CD4-positive, alpha-beta T cell (primary cell): Measurements from ENCODE around the gene NR2F1-AS1. TPM values are rescaled to one million over a fixed set of nuclear protein-coding genes. Genes with fewer than 3 reads are reported as not detected.
"Not testable (repeated sequence)": the region's sequence is repeated elsewhere in the genome, so short reads cannot be mapped to it uniquely, and the experiment has no call there.

Source experiments
- ATAC-seq: fragments of 200-7000 bp; cut with Tn5 transposase; one replicate; pipeline ENCODE4 v1.10.0; 2022; ENCODE audit warnings: mild to moderate bottlenecking; ENCODE audit not compliant: poor library complexity
- CTCF ChIA-PET: fragments of 350-600 bp; sonication (Branson Sonifier 250); formaldehyde crosslinking; loops from one replicate; lab custom pipeline; 2021; ENCODE audit warnings: antibody characterized with exemption, inconsistent platforms; lab: Charles Lee
- POLR2A ChIA-PET: fragments of 350-600 bp; sonication (Branson Sonifier 250); formaldehyde crosslinking; loops from one replicate; lab custom pipeline; 2021; ENCODE audit warnings: antibody characterized with exemption, inconsistent platforms; lab: Charles Lee
- DNase-seq, 14 experiments: peaks; one replicate each; pipeline ENCODE4 v3.0.0-alpha.2; 2013 to 2020; ENCODE audit warnings: mixed read lengths in 2 of 14
- H3K27ac ChIP-seq, 2 donors: one replicate each; pipeline versions ENCODE4 v1.5.1 to v1.7.0; 2013; ENCODE audit warnings: low read length in 2 of 2, low read depth in 1 of 2, mild to moderate bottlenecking in 1 of 2
- H3K27me3 ChIP-seq, 2 experiments: 1 replicate in 1 of 2; 2 replicates in 1 of 2; pipeline versions ENCODE4 v1.6.1 to v1.7.0; 2013; ENCODE audit warnings: low read length in 2 of 2, control low read depth in 1 of 2, mild to moderate bottlenecking in 1 of 2, moderate library complexity in 1 of 2; ENCODE audit not compliant: insufficient read depth in 2 of 2, control insufficient read depth in 1 of 2
- H3K36me3 ChIP-seq: one replicate; pipeline ENCODE4 v1.6.1; 2013; ENCODE audit warnings: low read length, control low read depth; ENCODE audit not compliant: insufficient read depth
- H3K4me1 ChIP-seq: one replicate; pipeline ENCODE4 v1.6.1; 2013; ENCODE audit warnings: low read length, control low read depth; ENCODE audit not compliant: insufficient read depth
- H3K4me3 ChIP-seq: one replicate; pipeline ENCODE4 v1.5.1; 2013; ENCODE audit warnings: mild to moderate bottlenecking, low read length, moderate library complexity
- H3K9me3 ChIP-seq, 2 experiments: 1 replicate in 1 of 2; 2 replicates in 1 of 2; pipeline versions ENCODE4 v1.6.1 to v1.7.0; 2013; ENCODE audit warnings: low read length in 2 of 2, mild to moderate bottlenecking in 2 of 2, control low read depth in 1 of 2, moderate library complexity in 1 of 2; ENCODE audit not compliant: control insufficient read depth in 1 of 2, insufficient read depth in 1 of 2
- H3K27ac Mint-ChIP-seq: one replicate; pipeline ENCODE4 v1.8.0; 2020; ENCODE audit warnings: mixed read lengths
- H3K27me3 Mint-ChIP-seq: one replicate; pipeline ENCODE4 v1.8.0; 2021; ENCODE audit warnings: mixed read lengths
- H3K36me3 Mint-ChIP-seq: one replicate; pipeline ENCODE4 v1.8.0; 2021; ENCODE audit warnings: low read depth, mixed read lengths
- H3K4me1 Mint-ChIP-seq: one replicate; pipeline ENCODE4 v1.8.0; 2021; ENCODE audit warnings: low read depth, mixed read lengths
- H3K4me3 Mint-ChIP-seq: one replicate; pipeline ENCODE4 v1.8.0; 2020; ENCODE audit warnings: mild to moderate bottlenecking, mixed read lengths
- H3K9me3 Mint-ChIP-seq: one replicate; pipeline ENCODE4 v1.8.0; 2020; ENCODE audit warnings: mixed read lengths
- intact Hi-C, 2 experiments: fragments of 100-400 bp; cut with DNase I in 1 of 2; cut with micrococcal nuclease in 1 of 2; formaldehyde crosslinking; loops; one replicate each; pipeline versions ENCODE4 v1.15.1 to v1.9.0; 2023 to 2025; cut with DNase I, micrococcal nuclease
- total RNA-seq, 174 experiments: library from RNA in 2 of 174; stranded (reverse) in 2 of 174; gene quantifications; one replicate each; pipeline ENCODE4 v1.2.3 and lab custom pipeline; 2021 to 2026
- TF ChIP-seq, protein P1 (sequence below): fragments of 200-600 bp; IDR thresholded peaks from one replicate; pipeline ENCODE4 v1.8.0; 2022; ENCODE audit warnings: antibody characterized with exemption, mild to moderate bottlenecking

NR2F1-AS1 gene
- total RNA-seq, 2 experiments from 2014 or later, result not detected

DNA sequence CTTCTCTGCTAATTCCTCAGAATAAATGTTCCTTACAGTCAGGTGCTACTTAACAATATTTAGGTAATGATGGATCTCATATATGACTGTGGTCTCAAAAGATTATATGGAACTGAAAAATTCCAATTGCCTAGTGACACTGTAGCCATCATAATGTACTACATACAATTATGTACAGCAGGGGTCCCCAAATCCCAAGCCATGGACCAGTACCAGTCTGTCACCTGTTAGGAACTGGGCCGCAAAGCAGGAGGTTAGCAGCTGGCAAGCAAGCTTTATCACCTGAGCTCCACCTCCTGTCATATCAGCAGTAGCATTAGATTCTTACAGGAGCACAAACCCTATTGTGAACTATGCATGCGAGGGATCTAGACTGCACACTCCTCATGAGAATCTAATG, 69.6 kb downstream of the NR2F1-AS1 start:
- no peaks in the 10 kb centered on the region for H3K36me3 Mint-ChIP-seq
- no peak for DNase-seq
- no peak overlapping the region for H3K27ac ChIP-seq

DNA sequence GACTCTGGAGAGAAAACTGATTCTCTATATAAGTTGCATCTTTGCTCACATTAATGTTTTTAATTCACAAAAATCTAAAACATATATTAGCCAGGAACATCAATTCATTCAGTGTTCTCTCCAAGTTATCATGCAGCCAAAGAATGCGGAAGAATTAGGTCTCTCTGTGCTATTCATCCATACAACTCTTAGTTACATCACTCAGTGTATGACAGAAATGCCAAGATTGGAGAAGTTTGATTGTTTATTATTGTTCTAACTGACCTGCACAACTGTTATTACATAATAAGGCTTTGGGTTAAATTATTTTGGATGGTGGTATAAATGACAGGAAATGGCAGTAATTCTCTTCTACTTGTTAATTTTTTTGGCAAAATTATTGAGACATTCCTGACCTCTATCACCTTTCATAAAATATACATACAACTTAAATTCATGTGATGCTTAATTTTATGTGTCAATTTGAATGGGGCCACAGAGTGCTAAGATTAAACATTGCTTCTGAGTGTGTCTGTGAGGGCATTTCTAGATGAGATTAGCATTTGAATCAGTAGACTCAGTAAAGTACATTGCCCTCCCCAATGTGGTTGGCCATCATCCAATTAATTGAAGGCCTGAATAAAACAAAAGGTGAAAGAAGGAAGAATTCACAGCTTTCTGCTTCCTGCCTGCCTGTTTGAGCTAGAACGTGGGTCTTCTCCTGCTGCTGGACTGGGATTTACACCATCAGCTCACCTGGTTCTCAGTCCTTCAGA, 70.2 kb downstream of the NR2F1-AS1 start:
- POLR2A ChIA-PET, result no interaction called here

More for the DNA sequence above, 69.6 kb downstream of the NR2F1-AS1 start:
- Mint-ChIP-seq H3K4me3 (no peak overlapping the region), H3K27me3 (peaks cover 24% of the 10 kb centered on the region), H3K27ac (no peak overlapping the region), H3K4me1 (no peaks in the 10 kb centered on the region), H3K9me3 (no peaks in the 10 kb centered on the region)
- intact Hi-C loops, result no loop called here
- CTCF ChIA-PET, result no interaction called here
- no peaks in the 10 kb centered on the region for H3K27me3 ChIP-seq
- H3K36me3 ChIP-seq, result no peaks in the 10 kb centered on the region
- POLR2A ChIA-PET, result no interaction called here
- H3K4me1 ChIP-seq, result no peaks in the 10 kb centered on the region
- H3K4me3 ChIP-seq, result no peak overlapping the region
- no peaks in the 10 kb centered on the region for H3K9me3 ChIP-seq
- TF ChIP-seq, protein P1, sequence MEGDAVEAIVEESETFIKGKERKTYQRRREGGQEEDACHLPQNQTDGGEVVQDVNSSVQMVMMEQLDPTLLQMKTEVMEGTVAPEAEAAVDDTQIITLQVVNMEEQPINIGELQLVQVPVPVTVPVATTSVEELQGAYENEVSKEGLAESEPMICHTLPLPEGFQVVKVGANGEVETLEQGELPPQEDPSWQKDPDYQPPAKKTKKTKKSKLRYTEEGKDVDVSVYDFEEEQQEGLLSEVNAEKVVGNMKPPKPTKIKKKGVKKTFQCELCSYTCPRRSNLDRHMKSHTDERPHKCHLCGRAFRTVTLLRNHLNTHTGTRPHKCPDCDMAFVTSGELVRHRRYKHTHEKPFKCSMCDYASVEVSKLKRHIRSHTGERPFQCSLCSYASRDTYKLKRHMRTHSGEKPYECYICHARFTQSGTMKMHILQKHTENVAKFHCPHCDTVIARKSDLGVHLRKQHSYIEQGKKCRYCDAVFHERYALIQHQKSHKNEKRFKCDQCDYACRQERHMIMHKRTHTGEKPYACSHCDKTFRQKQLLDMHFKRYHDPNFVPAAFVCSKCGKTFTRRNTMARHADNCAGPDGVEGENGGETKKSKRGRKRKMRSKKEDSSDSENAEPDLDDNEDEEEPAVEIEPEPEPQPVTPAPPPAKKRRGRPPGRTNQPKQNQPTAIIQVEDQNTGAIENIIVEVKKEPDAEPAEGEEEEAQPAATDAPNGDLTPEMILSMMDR, result no peak
- ATAC-seq, result no peak

DNA sequence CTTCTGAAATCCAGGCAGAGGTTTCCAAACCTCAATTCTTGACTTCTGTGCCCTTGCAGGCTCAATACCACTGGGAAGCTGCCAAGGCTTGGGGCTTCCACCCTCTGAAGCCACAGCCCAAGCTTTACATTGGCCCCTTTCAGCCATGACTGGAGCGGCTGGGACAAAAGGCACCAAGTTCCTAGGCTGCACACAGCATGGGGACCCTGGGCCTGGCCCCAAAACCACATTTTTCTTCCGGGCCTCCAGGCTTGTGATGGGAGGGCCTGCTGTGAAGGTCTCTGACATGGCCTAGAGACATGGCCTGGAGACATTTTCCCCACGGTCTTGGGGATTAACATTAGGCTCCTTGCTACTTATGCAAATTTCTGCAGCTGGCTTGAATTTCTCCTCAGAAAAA, 75.5 kb downstream of the NR2F1-AS1 start:
- H3K36me3 Mint-ChIP-seq, intact Hi-C loops, H3K4me3 ChIP-seq, H3K27ac Mint-ChIP-seq, H3K9me3 ChIP-seq, H3K4me1 ChIP-seq, H3K27ac ChIP-seq, ATAC-seq, H3K36me3 ChIP-seq, H3K27me3 ChIP-seq, POLR2A ChIA-PET, H3K4me3 Mint-ChIP-seq, H3K9me3 Mint-ChIP-seq, CTCF ChIA-PET, H3K4me1 Mint-ChIP-seq, DNase-seq: not testable (repeated sequence)
- H3K27me3 Mint-ChIP-seq, result peaks cover 24% of the 10 kb centered on the region

More for the DNA sequence above, 70.2 kb downstream of the NR2F1-AS1 start:
- H3K27me3 ChIP-seq, result no peaks in the 10 kb centered on the region
- no peaks in the 10 kb centered on the region for H3K36me3 ChIP-seq
- ATAC-seq (no peak), DNase-seq (no peak)
- Mint-ChIP-seq H3K36me3 (no peaks in the 10 kb centered on the region), H3K27me3 (peaks cover 25% of the 10 kb centered on the region), H3K4me3 (no peak overlapping the region), H3K9me3 (no peaks in the 10 kb centered on the region), H3K27ac (no peak overlapping the region), H3K4me1 (no peaks in the 10 kb centered on the region)
- no peak overlapping the region for H3K27ac ChIP-seq
- intact Hi-C loops, result no loop called here
- H3K9me3 ChIP-seq, result no peaks in the 10 kb centered on the region
- no peaks in the 10 kb centered on the region for H3K4me1 ChIP-seq
- TF ChIP-seq, protein P1, result no peak
- CTCF ChIA-PET, result no interaction called here
- H3K4me3 ChIP-seq, result no peak overlapping the region

DNA sequence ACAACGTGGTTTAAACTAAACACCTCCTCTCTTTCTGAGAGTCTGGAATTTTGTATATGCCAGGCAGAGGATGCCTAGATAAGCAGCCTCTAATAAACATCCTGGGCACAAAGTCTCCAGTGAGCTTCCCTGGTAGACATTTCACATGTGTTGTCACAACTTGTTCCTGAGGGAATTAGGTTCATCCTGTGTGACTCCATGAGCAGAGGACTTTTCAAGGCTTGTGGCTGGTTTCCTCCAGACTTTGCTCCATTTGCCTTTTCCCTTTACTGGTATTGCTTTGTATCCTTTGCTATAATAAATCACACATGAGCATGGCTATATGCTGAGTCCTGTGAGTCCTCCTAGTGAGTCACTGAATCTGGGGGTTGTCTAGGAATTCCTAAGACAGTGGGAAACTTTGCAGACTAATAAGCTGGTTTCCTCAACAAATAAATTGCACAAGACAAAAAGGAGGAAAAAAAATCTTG, 77.4 kb downstream of the NR2F1-AS1 start:
- H3K36me3 ChIP-seq, result no peaks in the 10 kb centered on the region
- CTCF ChIA-PET, result no interaction called here
- H3K4me3 Mint-ChIP-seq, result no peak overlapping the region
- POLR2A ChIA-PET, result no interaction called here
- peaks cover 31% of the 10 kb centered on the region for H3K27me3 Mint-ChIP-seq
- ATAC-seq (no peak), DNase-seq (no peak)
- H3K27ac ChIP-seq, result no peak overlapping the region
- TF ChIP-seq, protein P1, result no peak
- intact Hi-C loops, result no loop called here
- H3K4me3 ChIP-seq, result no peak overlapping the region
- no peaks in the 10 kb centered on the region for H3K27me3 ChIP-seq
- no peak overlapping the region for H3K27ac Mint-ChIP-seq
- no peaks in the 10 kb centered on the region for H3K9me3 Mint-ChIP-seq
- H3K36me3 Mint-ChIP-seq, result no peaks in the 10 kb centered on the region
- H3K4me1 ChIP-seq, result no peaks in the 10 kb centered on the region
- no peaks in the 10 kb centered on the region for H3K4me1 Mint-ChIP-seq
- H3K9me3 ChIP-seq, result no peaks in the 10 kb centered on the region
